NCI-H446 (cell line): Measurements from ENCODE around the gene VSTM4.

ENCODE experiments used
- DNase-seq, 2 experiments: peaks; one replicate each; lab custom pipeline; 2025; lab: John Stamatoyannopoulos, UW

VSTM4 gene

GRCh38 chr10:49040601-49041000, 74.7 kb downstream of the VSTM4 start:
- no peak for DNase-seq

DNA sequence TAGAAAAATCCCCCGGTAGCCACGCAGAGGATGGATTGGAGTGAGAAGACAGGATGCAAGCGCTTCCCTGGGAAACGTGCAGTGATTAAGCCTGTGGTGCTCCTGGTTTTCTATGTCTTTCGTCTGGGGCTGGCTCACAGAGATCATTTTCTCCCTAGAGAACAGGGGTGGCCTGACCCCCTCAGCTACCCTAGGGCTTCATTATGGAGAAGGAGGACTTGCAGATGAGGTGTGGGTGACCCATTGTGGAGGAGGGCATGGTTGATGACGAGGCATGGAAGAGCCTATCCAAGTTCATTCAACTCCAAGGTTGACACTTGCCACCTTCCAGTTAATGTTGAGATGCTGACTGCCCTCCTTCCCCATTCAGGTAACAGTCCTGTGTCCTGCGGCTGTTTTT, 75.9 kb downstream of the VSTM4 start:
- no peak for DNase-seq

GRCh38 chr10:49038711-49039110, 76.6 kb downstream of the VSTM4 start:
- no peak for DNase-seq

- no peak for DNase-seq
Observed at GRCh38 chr10:49037187-49037586, 78.1 kb downstream of the VSTM4 start.

DNA sequence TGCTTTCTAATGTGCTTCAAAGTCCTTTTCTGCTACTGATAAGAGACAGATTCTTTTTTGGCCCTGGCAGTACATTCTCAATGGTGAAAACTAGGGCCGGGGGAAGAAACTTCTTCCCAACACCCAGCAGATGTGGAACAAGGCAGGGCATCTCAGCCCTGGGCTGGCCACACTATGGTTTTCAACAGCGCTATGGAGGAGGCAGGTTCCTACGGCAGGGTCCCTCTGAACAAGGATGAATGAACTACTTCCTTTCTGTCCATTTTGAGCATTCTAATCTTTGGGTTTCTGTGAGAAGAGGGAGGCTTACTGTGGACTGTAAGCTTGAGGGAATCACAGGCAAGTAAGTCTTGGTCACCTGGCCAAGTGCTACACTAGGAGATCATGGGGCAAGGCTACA, 78.7 kb downstream of the VSTM4 start:
- DNase-seq, result no peak

DNA sequence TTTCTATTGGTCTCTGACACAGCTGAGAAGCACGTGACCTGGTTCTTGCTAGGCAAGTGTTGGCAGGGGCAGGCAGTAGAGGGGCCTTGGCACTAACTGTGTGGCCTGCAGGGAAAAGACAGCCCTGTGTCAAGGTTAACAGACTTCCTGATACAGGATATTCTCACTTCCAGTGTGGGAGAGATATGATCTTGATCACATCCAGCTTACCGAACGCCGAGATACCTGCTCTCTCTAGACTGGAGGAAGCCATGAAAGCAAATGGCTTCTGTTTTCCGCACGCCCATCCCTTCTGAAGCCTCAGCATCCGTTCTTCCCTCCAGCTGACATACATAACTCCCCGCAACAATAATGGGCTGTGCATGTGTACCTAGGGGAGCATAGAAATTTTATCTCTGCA, 79.4 kb downstream of the VSTM4 start:
- DNase-seq, result no peak

GRCh38 chr10:49034925-49035324, 80.4 kb downstream of the VSTM4 start:
- DNase-seq, result no peak

DNA sequence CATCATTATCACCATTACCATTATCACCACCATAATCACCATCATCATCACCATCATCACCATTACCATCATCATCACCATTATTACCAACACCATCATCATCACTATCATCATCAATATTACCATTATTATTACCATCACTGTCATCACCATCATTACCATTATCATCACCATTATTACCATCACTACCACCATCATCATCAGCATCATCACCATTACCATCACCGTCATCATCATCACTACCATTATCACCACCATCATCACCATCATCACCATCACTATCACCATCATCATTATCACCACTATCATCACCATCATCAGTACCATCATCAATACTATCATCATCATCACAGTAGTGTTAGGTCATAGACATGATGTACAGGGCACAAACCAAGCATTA, 81.4 kb downstream of the VSTM4 start:
- DNase-seq, result no peak

DNA sequence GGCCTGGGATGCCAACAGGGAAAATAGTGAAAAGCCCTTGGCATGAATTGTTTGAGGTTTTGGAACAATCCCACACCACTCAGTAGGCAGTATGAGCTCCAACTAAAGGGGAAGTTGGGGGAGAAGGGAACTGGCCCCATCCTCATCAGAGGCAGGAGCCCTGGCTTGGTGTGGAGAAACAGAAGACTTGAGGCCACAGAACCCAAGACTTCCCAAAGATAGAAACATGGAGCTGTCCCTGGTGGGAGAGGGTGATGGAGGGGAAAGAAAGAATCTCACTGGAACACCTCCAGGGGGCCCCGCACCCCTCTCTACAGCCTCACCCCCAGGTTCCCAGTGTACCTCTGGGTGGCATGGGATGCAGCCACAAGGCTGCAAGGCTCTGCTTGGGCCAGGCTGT, 85.7 kb downstream of the VSTM4 start:
- no peak for DNase-seq

DNA sequence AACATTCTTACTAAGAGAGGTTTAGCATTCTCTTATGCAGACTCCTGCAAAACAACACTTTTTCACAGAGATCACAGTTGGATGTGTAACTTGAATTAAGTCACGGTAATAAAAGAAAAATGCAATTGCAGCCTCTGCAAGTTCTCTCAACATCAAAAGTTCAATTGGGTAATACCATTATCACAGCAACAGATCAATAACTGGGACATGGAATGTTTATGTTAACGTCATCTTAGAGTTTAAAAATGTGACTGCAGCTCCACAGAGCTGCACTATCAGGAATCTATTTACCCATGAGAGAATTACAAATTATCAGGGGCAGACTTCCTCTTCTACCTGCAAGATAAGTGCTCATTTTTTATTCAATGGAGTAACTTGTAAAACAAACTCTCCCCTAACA, 86.7 kb downstream of the VSTM4 start:
- no peak for DNase-seq

DNA sequence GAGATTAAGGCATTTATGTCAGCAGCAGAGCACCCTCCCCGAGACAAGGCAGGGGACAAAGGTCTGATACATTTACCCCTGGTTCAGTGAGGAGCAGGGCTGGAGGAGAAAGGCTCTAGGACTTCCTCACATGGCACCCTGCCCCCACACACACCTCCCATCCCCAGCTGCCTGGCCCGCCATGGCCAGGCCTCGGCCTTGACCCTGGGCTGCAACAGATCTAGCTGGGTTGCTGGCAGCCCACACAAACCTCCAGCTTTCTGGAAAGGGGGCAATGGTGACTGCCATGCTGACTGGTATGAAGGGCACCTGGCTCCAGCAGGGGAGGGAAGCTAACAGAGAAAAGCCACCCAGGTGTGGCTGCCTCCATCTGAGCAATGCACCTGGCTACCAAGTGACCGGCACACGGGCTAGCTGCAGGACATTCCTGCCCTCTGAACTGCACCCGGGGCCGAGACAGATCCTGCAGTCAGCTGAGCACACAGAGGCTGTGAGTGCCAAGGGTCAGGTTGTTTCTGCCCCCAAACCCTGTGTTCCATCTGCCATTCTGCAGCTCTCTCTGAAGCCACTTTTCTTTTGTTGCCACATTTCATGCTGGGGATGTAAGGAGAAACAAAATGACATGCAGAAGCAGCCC, 89.9 kb downstream of the VSTM4 start:
- DNase-seq, result no peak

GRCh38 chr10:49024484-49024883, 90.8 kb downstream of the VSTM4 start:
- no peak for DNase-seq

DNA sequence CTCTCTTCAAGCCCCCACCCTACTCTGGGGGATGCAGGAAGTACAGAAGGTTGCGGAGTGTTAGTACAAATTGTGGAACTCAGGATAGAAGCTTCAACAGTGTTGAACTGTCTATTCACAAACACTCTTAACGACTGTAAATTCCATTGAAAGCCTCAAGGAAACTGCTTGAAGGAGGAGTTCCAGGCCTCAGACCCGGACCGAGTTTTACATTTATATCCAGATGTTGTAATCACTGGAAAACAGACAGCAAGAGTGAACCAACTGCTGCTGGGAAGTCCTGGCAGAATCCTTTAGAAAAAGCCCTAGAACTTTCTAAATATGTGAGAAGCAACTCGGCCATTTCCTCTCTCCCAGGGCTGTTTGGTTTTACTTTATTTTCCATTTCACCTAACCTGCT, 91.6 kb downstream of the VSTM4 start:
- no peak for DNase-seq

GRCh38 chr10:49023071-49023470, 92.3 kb downstream of the VSTM4 start:
- no peak for DNase-seq

DNA sequence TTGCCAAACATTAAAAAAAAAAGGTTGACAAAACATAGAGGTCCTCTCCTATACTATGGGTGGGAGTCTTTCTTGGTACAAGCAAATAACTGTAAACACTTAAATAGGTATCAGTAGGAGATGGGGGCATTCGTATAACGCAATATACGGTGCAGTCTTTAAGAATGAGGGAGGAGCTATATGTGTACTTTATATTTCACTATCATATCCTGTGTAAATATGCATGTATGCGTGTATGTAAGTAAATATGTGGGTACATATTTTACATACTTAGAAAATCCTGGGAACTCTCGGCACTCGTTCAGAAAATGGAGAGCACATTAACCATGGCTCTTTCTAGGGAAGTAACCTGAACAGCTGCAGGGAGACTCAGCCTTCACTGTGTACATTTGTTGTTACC, 93.6 kb downstream of the VSTM4 start:
- DNase-seq, result no peak

DNA sequence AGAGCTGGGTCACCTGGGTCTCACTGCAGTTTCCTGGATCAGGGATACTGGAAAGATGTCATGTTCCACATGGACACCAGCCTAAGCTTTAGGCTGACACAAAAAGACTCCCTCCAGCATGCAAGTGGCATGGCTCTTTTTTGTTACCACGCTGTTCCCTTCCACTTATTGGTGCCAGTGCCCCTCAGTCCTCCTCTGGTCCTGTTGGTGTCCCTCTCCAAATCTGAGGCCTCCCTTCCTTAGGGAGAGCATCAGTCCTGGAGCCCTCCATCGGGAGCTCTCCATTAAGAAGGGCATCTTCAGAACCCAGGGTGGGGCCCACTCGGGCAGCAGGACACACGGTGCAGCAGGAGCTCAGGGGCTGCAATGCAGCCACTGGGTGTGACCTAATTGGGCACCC, 99.6 kb downstream of the VSTM4 start:
- no peak for DNase-seq

DNA sequence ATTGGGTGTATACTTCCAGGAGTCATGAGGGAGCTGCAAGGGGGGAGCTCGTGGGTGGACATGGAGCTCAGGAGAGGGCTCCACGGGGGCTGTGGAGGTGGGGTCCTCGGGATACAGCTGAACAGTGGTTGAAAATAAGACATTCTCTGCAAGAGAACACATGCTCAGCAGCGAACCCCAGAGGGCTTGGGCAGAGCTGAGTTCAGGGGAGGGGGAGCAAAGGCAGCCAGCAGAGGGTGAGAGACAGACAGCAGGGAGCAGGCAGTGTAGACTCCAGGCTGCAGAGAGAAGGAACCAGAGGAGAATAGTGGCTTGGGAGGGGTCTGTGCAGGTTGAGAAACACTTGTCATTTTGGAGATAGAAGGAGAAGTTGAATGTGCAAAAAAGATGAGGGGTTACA, 102.7 kb downstream of the VSTM4 start:
- DNase-seq, result no peak

- no peak for DNase-seq
Observed at GRCh38 chr10:49011756-49012155, 103.6 kb downstream of the VSTM4 start.

DNA sequence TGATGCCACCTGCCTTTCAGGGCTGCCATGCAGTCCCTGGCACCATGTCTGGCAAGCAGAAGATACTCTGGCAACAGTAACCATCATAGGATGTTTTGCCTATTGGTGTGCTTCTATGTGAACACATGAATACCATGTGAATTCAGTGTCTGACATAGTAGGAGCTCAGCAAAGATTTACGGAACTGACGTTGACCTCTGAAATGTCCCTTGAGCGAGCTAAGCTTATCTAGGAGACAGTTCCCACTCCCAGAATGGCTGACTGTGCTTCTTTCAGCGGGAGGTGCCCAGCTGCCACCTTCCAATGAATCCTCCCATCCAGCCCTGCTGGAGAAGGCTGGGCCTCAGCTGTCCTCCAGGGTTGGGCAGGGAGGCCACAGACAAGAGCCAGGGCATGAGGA, 104.5 kb downstream of the VSTM4 start:
- no peak for DNase-seq

DNA sequence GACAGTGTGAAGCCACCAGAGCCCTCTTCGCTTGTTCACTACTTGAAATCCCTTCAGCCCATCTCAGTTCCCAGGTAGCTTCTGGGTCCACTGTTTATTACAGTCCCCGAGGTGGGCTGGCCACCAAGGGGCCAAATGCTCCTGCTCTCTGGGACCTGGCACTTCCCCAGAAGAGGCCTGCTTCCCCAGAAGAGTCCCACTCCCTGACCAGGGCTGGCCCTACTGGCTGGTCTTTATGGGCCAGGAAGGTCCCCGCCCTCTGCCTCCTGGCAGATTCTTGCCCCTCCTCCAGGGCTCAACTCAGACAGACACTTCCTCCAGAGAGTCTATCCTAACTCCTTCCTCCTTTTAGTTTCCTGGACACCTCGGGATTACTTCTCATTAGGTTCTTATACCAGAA, 105.0 kb downstream of the VSTM4 start:
- DNase-seq, result no peak

DNA sequence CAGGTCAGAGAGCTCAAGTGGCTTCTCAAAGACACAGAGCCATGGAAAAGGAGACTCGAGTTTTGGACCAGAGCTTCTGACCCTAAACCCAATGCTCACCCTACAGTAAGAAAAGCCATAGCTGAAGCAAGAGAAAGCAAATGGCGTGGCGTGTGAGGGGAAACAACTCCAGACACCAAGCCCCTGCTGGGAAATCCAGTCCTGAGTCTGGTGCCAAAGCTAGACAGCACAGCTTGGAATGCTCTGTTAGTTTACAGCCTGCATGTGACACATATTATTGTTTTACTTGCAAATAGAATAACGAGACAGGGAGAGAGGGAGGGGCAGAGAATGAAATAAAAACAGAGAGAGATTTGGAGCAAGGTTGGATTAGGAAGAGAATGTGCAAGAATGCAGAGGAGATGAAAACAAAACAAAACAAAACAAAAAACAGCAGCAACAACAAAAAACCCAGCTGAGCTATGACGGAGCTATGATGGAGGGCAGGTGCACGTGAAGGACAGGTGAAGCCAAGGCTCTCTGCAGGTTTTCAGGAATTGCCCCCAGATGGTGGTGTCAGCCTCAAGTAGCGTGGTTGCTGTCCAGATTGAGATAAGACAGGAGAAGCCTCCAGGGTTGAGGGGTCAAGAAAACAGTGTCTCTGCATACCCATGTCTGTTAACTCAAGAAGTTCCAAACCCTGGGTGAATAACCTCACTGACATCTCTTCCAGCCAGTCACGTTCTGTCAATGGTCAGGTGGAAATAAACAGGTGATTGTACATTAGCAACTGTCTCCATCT, 105.9 kb downstream of the VSTM4 start:
- no peak for DNase-seq

GRCh38 chr10:49008505-49009198, 106.7 kb downstream of the VSTM4 start:
- DNase-seq, result no peak

DNA sequence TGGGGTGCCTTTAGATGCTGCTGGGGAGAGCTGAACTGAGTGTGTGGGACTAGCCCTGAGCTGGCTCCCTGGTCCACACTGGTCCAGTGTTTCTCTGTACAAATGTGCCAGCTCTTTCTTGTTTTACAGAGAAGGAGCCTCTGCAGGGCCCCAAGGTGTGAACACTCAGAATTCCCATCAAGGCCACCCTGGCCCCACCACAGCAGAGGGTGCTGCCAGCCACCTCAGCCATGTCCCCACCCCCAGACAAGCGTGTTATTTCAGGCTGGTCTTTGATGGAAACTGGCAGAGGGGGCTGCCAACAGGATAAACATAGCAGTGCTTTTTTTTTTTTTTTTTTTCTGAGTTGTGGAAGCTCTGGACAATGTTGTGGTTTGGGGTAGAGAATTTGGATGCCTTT, 107.2 kb downstream of the VSTM4 start:
- no peak for DNase-seq
